Neural cell (in vitro differentiated cells): Measurements from ENCODE around the gene SLCO6A1. TPM values are rescaled to one million over a fixed set of nuclear protein-coding genes. Genes with fewer than 3 reads are reported as not detected.

Experiments used
- H2AFZ ChIP-seq: fragments of 200-600, 300-800 bp; sonication (generic), shearing (Covaris generic); 2 replicates; pipeline ENCODE4 v1.6.0; 2014; ENCODE audit warnings: low read depth, mild to moderate bottlenecking, antibody characterized with exemption, low read length, moderate library complexity
- H3F3A ChIP-seq: fragments of 200-600 bp; shearing (Covaris generic); 2 replicates; pipeline ENCODE4 v1.6.1; 2016; ENCODE audit warnings: mild to moderate bottlenecking, moderate library complexity, mixed read lengths, antibody characterized with exemption, low read length; ENCODE audit not compliant: insufficient read depth, poor library complexity, severe bottlenecking
- H3K27ac ChIP-seq: fragments of 200-600, 300-800 bp; sonication (generic), shearing (Covaris generic); 2 replicates; pipeline ENCODE4 v1.5.1; 2014; ENCODE audit warnings: mild to moderate bottlenecking, low read length, moderate library complexity
- H3K27me3 ChIP-seq: fragments of 300-800, 200-600 bp; sonication (generic), shearing (Covaris generic); 2 replicates; pipeline ENCODE4 v1.6.0; 2014; ENCODE audit warnings: mild to moderate bottlenecking, low read depth, low read length, moderate library complexity; ENCODE audit not compliant: insufficient read depth
- H3K36me3 ChIP-seq: fragments of 300-800, 200-600 bp; sonication (generic), shearing (Covaris generic); 2 replicates; pipeline ENCODE4 v1.5.1; 2014; ENCODE audit warnings: mild to moderate bottlenecking, antibody characterized with exemption, low read length, moderate library complexity; ENCODE audit not compliant: insufficient read depth
- H3K4me2 ChIP-seq: fragments of 300-800, 200-600 bp; sonication (generic), shearing (Covaris generic); 2 replicates; pipeline ENCODE4 v1.6.0; 2014; ENCODE audit warnings: mild to moderate bottlenecking, low read length
- H3K4me3 ChIP-seq: fragments of 300-800, 200-600 bp; sonication (generic), shearing (Covaris generic); 2 replicates; pipeline ENCODE4 v1.5.1; 2014; ENCODE audit warnings: mild to moderate bottlenecking, low read length, moderate library complexity
- H3K79me2 ChIP-seq: fragments of 200-600 bp; shearing (Covaris generic); replicated peaks from 2 replicates; pipeline ENCODE4 v1.6.0; 2014; ENCODE audit warnings: mild to moderate bottlenecking, low read length, moderate library complexity; ENCODE audit not compliant: insufficient read depth
- H3K9ac ChIP-seq: fragments of 300-800, 200-600 bp; sonication (generic), shearing (Covaris generic); 2 replicates; pipeline ENCODE4 v1.6.1; 2016; ENCODE audit warnings: mild to moderate bottlenecking, low read length, mixed read lengths
- H3K9me2 ChIP-seq: fragments of 200-600 bp; shearing (Covaris generic); 2 replicates; pipeline ENCODE4 v1.6.1; 2016; ENCODE audit warnings: mild to moderate bottlenecking, low read length, mixed read lengths; ENCODE audit not compliant: insufficient read depth
- H3K9me3 ChIP-seq: fragments of 200-600, 300-800 bp; sonication (generic), shearing (Covaris generic); 2 replicates; pipeline ENCODE4 v1.6.1; 2016; ENCODE audit warnings: mild to moderate bottlenecking, mixed run types, low read length, moderate library complexity, mixed read lengths
- H4K20me1 ChIP-seq: fragments of 200-600 bp; shearing (Covaris generic); 2 replicates; pipeline ENCODE4 v1.6.1; 2016; ENCODE audit warnings: mild to moderate bottlenecking, mixed run types; ENCODE audit not compliant: insufficient read depth
- EP300 ChIP-seq: fragments of 450-650 bp; conservative IDR thresholded peaks from 2 replicates; pipeline ENCODE4 v1.6.1; 2014; ENCODE audit warnings: antibody characterized with exemption, mild to moderate bottlenecking, moderate library complexity; ENCODE audit not compliant: poor library complexity, severe bottlenecking
- EZH2 ChIP-seq: fragments of 200-600, 300-800 bp; shearing (Covaris generic), sonication (generic); IDR thresholded peaks from 2 replicates; pipeline ENCODE4 v1.6.1; 2014; ENCODE audit warnings: antibody characterized with exemption, low read length, borderline replicate concordance, mild to moderate bottlenecking; ENCODE audit not compliant: insufficient read depth, poor library complexity, severe bottlenecking
- MXI1 ChIP-seq: fragments of 450-650 bp; conservative IDR thresholded peaks from 2 replicates; pipeline ENCODE4 v1.6.1; 2014; ENCODE audit warnings: antibody characterized with exemption, mild to moderate bottlenecking; ENCODE audit not compliant: poor library complexity, severe bottlenecking
- POLR2AphosphoS5 ChIP-seq: IDR thresholded peaks from 2 replicates; pipeline ENCODE4 v1.6.1; 2012
- RAD21 ChIP-seq: fragments of 450-650 bp; conservative IDR thresholded peaks from 2 replicates; pipeline ENCODE4 v1.6.1; 2014; ENCODE audit warnings: antibody characterized with exemption, mild to moderate bottlenecking, moderate library complexity
- REST ChIP-seq: IDR thresholded peaks from 2 replicates; pipeline ENCODE4 v1.6.1; 2012; ENCODE audit warnings: borderline replicate concordance
- SMC3 ChIP-seq: fragments of 450-650 bp; conservative IDR thresholded peaks from 2 replicates; pipeline ENCODE4 v1.6.1; 2014; ENCODE audit warnings: antibody characterized with exemption, mild to moderate bottlenecking, moderate library complexity; ENCODE audit not compliant: poor library complexity
- TAF1 ChIP-seq: IDR thresholded peaks from 2 replicates; pipeline ENCODE4 v1.6.1; 2012; ENCODE audit warnings: low read depth
- polyA plus RNA-seq: library from polyadenylated mRNA; depleted of rRNA; stranded (reverse); fragments of >200 nt; gene quantifications from 2 replicates; pipeline ENCODE4 v1.2.3, GENCODE V29; 2014
- TF ChIP-seq, protein P1 (sequence below): fragments of 450-650 bp; IDR thresholded peaks from 2 replicates; pipeline ENCODE4 v1.5.1; 2014; ENCODE audit warnings: antibody characterized with exemption, mild to moderate bottlenecking, moderate library complexity; ENCODE audit not compliant: poor library complexity, severe bottlenecking

SLCO6A1 gene
- polyA plus RNA-seq, 1 donor from 2014 or later, result not detected

GRCh38 chr5:102380174-102380573, 118.6 kb downstream of the SLCO6A1 start:
- Histone ChIP-seq H3K9ac (no peak overlapping the region), H3F3A (no peaks in the 10 kb centered on the region), H4K20me1 (no peaks in the 10 kb centered on the region), H3K27me3 (no peaks in the 10 kb centered on the region), H3K36me3 (no peaks in the 10 kb centered on the region), H3K9me2 (no peaks in the 10 kb centered on the region), H3K4me3 (no peak overlapping the region), H2AFZ (no peak overlapping the region), H3K79me2 (no peaks in the 10 kb centered on the region), H3K9me3 (no peaks in the 10 kb centered on the region), H3K27ac (no peak overlapping the region), H3K4me2 (no peak overlapping the region)
- TF ChIP-seq REST (no peak), TAF1 (no peak), POLR2AphosphoS5 (no peak), MXI1 (no peak), SMC3 (no peak), RAD21 (no peak), EP300 (no peak), EZH2 (no peak)
- TF ChIP-seq, protein P1, sequence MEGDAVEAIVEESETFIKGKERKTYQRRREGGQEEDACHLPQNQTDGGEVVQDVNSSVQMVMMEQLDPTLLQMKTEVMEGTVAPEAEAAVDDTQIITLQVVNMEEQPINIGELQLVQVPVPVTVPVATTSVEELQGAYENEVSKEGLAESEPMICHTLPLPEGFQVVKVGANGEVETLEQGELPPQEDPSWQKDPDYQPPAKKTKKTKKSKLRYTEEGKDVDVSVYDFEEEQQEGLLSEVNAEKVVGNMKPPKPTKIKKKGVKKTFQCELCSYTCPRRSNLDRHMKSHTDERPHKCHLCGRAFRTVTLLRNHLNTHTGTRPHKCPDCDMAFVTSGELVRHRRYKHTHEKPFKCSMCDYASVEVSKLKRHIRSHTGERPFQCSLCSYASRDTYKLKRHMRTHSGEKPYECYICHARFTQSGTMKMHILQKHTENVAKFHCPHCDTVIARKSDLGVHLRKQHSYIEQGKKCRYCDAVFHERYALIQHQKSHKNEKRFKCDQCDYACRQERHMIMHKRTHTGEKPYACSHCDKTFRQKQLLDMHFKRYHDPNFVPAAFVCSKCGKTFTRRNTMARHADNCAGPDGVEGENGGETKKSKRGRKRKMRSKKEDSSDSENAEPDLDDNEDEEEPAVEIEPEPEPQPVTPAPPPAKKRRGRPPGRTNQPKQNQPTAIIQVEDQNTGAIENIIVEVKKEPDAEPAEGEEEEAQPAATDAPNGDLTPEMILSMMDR, result no peak

DNA sequence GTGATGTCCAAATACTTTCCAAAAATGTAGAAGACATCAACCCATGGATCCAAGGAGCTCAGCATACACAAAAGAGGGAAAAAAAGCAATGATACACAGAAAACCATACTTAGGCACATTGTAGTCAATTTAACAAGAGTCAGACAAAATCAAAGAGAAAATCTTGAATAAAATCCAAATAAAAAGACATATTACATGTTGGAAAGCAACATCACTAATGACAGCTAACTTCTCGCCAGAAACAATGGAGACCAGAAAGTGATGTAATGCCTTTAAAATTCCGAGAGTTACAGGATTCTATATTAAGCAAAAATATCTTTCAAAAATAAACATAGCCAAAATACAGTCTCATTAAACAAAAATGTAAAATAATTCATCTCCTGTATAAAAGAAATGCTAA, 122.9 kb downstream of the SLCO6A1 start:
- H3K27ac ChIP-seq, result no peak overlapping the region
- H4K20me1 ChIP-seq, result no peaks in the 10 kb centered on the region
- no peaks in the 10 kb centered on the region for H3F3A ChIP-seq
- H3K27me3 ChIP-seq, result no peaks in the 10 kb centered on the region
- no peak overlapping the region for H2AFZ ChIP-seq
- H3K9me2 ChIP-seq, result no peaks in the 10 kb centered on the region
- H3K9me3 ChIP-seq, result no peaks in the 10 kb centered on the region
- H3K79me2 ChIP-seq, result no peaks in the 10 kb centered on the region
- H3K36me3 ChIP-seq, result no peaks in the 10 kb centered on the region
- no peak overlapping the region for H3K4me3 ChIP-seq
- no peak overlapping the region for H3K9ac ChIP-seq
- no peak overlapping the region for H3K4me2 ChIP-seq
- TF ChIP-seq EP300 (no peak), REST (no peak), EZH2 (no peak), RAD21 (no peak), POLR2AphosphoS5 (no peak), TAF1 (no peak)
- TF ChIP-seq, protein P1, result no peak
